Measurements from ENCODE around the gene LY6G5B.

- TF ChIP-seq CTCF (IDR thresholded peaks at IDR 0.05; ENCODE audit: low read length) (no peak), EZH2phosphoT487 (IDR thresholded peaks at IDR 0.05; ENCODE audit: low read length) (no peak)
Observed at GRCh38 chr6:31634969-31635575, 34.7 kb upstream of the LY6G5B start.
